Neuronal stem cell (in vitro differentiated cells): ENCODE results near the gene NDUFC1.
A peak's percentile ranks its signal among the peaks of the same experiment; 100 is the strongest.
"Not testable (repeated sequence)": the region's sequence is repeated elsewhere in the genome, so short reads cannot be mapped to it uniquely, and the experiment has no call there.

Experiments used
- DNase-seq: peaks from one replicate; pipeline ENCODE4 v3.0.0-alpha.2; 2013; ENCODE audit warnings: low spot score
- H2AFZ ChIP-seq: one replicate; pipeline ENCODE4 v1.6.1; 2013; ENCODE audit warnings: mild to moderate bottlenecking, low read length, inconsistent platforms
- H2AK5ac ChIP-seq: 2 replicates; pipeline ENCODE4 v1.6.1; 2013; ENCODE audit warnings: low read depth, mild to moderate bottlenecking, inconsistent platforms, low read length, moderate library complexity, mixed read lengths
- H2BK120ac ChIP-seq: 2 replicates; pipeline ENCODE4 v1.6.1; 2013; ENCODE audit warnings: low read depth, mild to moderate bottlenecking, inconsistent platforms, low read length, moderate library complexity, mixed read lengths
- H2BK12ac ChIP-seq: one replicate; pipeline ENCODE4 v1.6.1; 2013; ENCODE audit warnings: low read length, inconsistent platforms
- H2BK15ac ChIP-seq: 2 replicates; pipeline ENCODE4 v1.6.1; 2013; ENCODE audit warnings: mild to moderate bottlenecking, low read length, inconsistent platforms, mixed read lengths
- H2BK5ac ChIP-seq: one replicate; pipeline ENCODE4 v1.6.1; 2013; ENCODE audit warnings: inconsistent platforms, mild to moderate bottlenecking, low read length, moderate library complexity
- H3K14ac ChIP-seq: one replicate; pipeline ENCODE4 v1.6.1; 2013; ENCODE audit warnings: low read length, inconsistent platforms
- H3K18ac ChIP-seq: 2 replicates; pipeline ENCODE4 v1.6.1; 2013; ENCODE audit warnings: low read length, inconsistent platforms
- H3K23ac ChIP-seq: 2 replicates; pipeline ENCODE4 v1.6.1; 2013; ENCODE audit warnings: low read depth, mild to moderate bottlenecking, mixed read lengths, low read length, inconsistent platforms; ENCODE audit not compliant: poor library complexity
- H3K27ac ChIP-seq: replicated peaks from 3 replicates; pipeline ENCODE4 v1.5.1; 2013; ENCODE audit warnings: low read length, inconsistent platforms
- H3K27me3 ChIP-seq, 3 experiments: 2 replicates each; pipeline ENCODE4 v1.6.1; 2013; ENCODE audit warnings: low read length in 3 of 3, mild to moderate bottlenecking in 2 of 3, inconsistent platforms in 1 of 3, low read depth in 1 of 3, mixed read lengths in 1 of 3, moderate library complexity in 1 of 3; ENCODE audit not compliant: control insufficient read depth in 3 of 3, insufficient read depth in 3 of 3
- H3K36me3 ChIP-seq, 2 donors: replicated peaks in 1 of 2; 2 replicates each; pipeline ENCODE4 v1.6.1; 2013; ENCODE audit warnings: low read length in 2 of 2; ENCODE audit not compliant: control insufficient read depth in 2 of 2, insufficient read depth in 2 of 2
- H3K4ac ChIP-seq: 2 replicates; pipeline ENCODE4 v1.6.1; 2013; ENCODE audit warnings: inconsistent platforms, mild to moderate bottlenecking, low read length, moderate library complexity
- H3K4me1 ChIP-seq, 2 donors: 1 replicate in 1 of 2; 2 replicates in 1 of 2; pipeline ENCODE4 v1.6.1; 2013; ENCODE audit warnings: low read length in 2 of 2, low read depth in 1 of 2; ENCODE audit not compliant: control insufficient read depth in 2 of 2, insufficient read depth in 1 of 2
- H3K4me2 ChIP-seq: one replicate; pipeline ENCODE4 v1.6.1; 2013; ENCODE audit warnings: mild to moderate bottlenecking, low read length, inconsistent platforms; ENCODE audit not compliant: insufficient read depth, poor library complexity, severe bottlenecking
- H3K4me3 ChIP-seq, 2 donors: 2 replicates each; pipeline ENCODE4 v1.5.1; 2013; ENCODE audit warnings: low read length in 2 of 2, mild to moderate bottlenecking in 2 of 2, inconsistent platforms in 1 of 2, moderate library complexity in 1 of 2
- H3K79me1 ChIP-seq: one replicate; pipeline ENCODE4 v1.6.1; 2013; ENCODE audit warnings: low read depth, mild to moderate bottlenecking, inconsistent platforms, low read length, moderate library complexity
- H3K9ac ChIP-seq: one replicate; pipeline ENCODE4 v1.6.1; 2013; ENCODE audit warnings: mild to moderate bottlenecking, low read depth, low read length, inconsistent platforms; ENCODE audit not compliant: poor library complexity
- H3K9me3 ChIP-seq, 2 donors: replicated peaks in 1 of 2; 2 replicates each; pipeline versions ENCODE3 to v1.6.1; 2013; ENCODE audit warnings: low read length in 2 of 2, mild to moderate bottlenecking in 2 of 2, inconsistent platforms in 1 of 2, low read depth in 1 of 2, mixed read lengths in 1 of 2, moderate library complexity in 1 of 2; ENCODE audit not compliant: control insufficient read depth in 2 of 2, insufficient read depth in 1 of 2
- H4K8ac ChIP-seq: one replicate; pipeline ENCODE4 v1.6.1; 2013; ENCODE audit warnings: low read depth, mild to moderate bottlenecking, inconsistent platforms, low read length, moderate library complexity
- H4K91ac ChIP-seq: one replicate; pipeline ENCODE4 v1.6.1; 2013; ENCODE audit warnings: low read length, low read depth, mild to moderate bottlenecking, inconsistent platforms; ENCODE audit not compliant: poor library complexity
- WGBS, 2 donors: extraction: QIAGEN DNeasy Blood & Tissue Kit; methylation state at CpG; one replicate each; pipeline ENCODE4 v1.1.7; 2013; ENCODE audit warnings: missing lambda C conversion rate in 2 of 2, mixed read lengths in 1 of 2; ENCODE audit not compliant: insufficient read length in 2 of 2, insufficient replicate concordance in 1 of 2; ENCODE audit errors: extremely low coverage in 2 of 2; 5-methylcytosine and 5-hydroxymethylcytosine counted together

The NDUFC1 gene

DNA sequence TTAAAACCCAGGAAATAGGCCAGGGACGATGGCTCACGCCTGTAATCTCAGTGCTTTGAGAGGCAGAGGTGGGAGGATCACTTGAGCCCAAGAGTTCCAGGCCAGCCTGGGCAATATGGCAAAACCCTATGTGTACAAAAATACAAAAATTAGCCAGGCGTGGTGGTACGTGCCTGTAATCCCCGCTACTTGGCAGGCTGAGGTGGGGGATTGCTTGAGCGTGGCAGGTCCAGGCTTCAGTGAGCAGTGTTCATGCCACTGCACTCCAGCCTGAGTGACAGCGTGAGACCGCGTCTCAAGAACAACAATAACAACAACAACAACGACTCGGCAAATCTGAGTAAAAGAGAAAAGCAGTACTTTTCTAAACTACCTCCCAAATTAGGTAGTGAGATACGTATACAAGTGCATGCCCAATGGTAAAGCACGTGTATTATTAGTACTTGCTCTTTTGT is 13.0 kb upstream of the NDUFC1 start:
- Histone ChIP-seq H3K27ac (no peak overlapping the region), H2BK12ac (no peak overlapping the region), H2AK5ac (no peak overlapping the region), H4K91ac (no peak overlapping the region), H4K8ac (peak overlapping the region; percentile 68), H3K4me1 (peaks cover 0 to 3% of the 10 kb centered on the region in 2 donors), H3K9me3 (peaks cover 0 to 24% of the 10 kb centered on the region in 2 donors), H3K79me1 (peaks cover 10% of the 10 kb centered on the region), H3K4ac (no peak overlapping the region), H2BK15ac (no peak overlapping the region), H3K18ac (no peak overlapping the region), H3K4me3 (no peak overlapping the region), H3K36me3 (peaks cover 0 to 32% of the 10 kb centered on the region in 2 donors), H3K4me2 (no peak overlapping the region), H3K9ac (no peak overlapping the region), H3K14ac (no peak overlapping the region), H3K23ac (no peak overlapping the region), H3K27me3 (no peaks in the 10 kb centered on the region), H2BK120ac (no peak overlapping the region), H2AFZ (no peak overlapping the region), H2BK5ac (no peak overlapping the region)
- WGBS, 2 donors, result no CpG with 5 or more reads among the region's 13 CpGs
- DNase-seq, result no peak

DNA sequence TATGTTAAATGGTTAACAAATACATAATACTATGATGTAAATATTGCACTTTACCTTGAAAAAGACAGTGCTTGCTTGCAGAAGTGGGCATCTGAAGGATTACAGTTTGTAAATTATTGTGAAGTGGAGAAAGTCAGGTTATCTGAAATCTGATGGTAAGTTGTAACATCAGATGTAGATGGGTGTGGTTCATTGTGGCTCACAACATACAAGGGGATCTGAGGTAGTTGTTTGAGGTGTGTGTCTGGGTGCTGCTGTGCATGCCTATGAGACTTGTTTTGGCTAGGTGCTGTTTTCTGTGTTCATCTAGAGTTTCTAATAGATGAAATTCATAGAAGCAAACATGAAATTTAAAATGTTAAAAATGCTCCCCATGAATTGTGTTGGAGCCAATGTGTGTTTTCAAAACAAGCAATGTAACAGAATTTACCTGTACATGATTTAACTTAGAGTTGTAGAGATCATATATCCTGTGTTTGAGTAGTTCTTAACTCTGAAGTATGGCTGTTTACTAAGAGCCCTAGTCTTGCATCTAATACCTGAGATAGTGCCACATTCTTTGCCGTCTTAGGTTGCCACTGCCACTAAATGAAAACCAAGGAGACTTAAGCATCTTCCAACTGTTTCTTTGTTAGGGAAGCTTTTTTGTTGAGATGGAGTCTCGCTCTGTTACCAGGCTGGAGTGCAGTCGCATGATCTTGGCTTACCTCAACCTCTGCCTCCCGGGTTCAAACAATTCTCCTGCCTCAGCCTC is 11.9 kb upstream of the NDUFC1 start:
- H2BK15ac ChIP-seq, result no peak overlapping the region

DNA sequence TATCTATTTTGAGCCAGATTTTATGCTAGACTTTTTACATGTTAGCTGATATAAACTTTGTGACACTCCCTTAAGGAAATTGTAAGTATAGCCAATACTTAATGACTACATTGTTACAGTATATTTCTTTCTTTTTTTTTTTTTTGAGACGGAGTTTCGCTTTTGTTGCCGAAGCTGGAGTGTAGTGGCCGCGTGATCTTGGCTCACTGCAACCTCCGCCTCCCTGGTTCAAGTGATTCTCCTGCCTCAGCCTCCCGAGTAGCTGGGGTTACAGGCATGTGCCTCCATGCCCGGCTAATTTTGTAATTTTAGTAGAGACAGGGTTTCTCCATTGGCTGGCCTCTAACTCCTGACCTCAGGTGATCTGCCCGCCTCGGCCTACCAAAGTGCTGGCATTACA is 11.1 kb upstream of the NDUFC1 start:
- H2BK12ac ChIP-seq, H3K9ac ChIP-seq, H3K79me1 ChIP-seq, H2AK5ac ChIP-seq, H4K91ac ChIP-seq, H3K4me3 ChIP-seq, H3K23ac ChIP-seq, H3K4ac ChIP-seq, H3K18ac ChIP-seq, H4K8ac ChIP-seq, H2BK15ac ChIP-seq, H3K4me2 ChIP-seq, H2BK120ac ChIP-seq, H3K4me1 ChIP-seq, H2BK5ac ChIP-seq, H3K14ac ChIP-seq, H3K27ac ChIP-seq, H3K27me3 ChIP-seq, DNase-seq, H2AFZ ChIP-seq: not testable (repeated sequence)
- Histone ChIP-seq H3K9me3 (peaks cover 0 to 19% of the 10 kb centered on the region in 2 donors), H3K36me3 (peaks cover 0 to 40% of the 10 kb centered on the region in 2 donors)
- no CpG with 5 or more reads among the region's 10 CpGs for WGBS, 2 donors

More for the DNA sequence above, 11.9 kb upstream of the NDUFC1 start:
- H3K23ac ChIP-seq, result no peak overlapping the region
- H3K14ac ChIP-seq, result no peak overlapping the region
- H2AK5ac ChIP-seq, result no peak overlapping the region
- H2BK12ac ChIP-seq, result no peak overlapping the region
- DNase-seq, result no peak
- H3K4me2 ChIP-seq, result peak overlapping the region; percentile 18
- peaks cover 8% of the 10 kb centered on the region for H3K79me1 ChIP-seq
- no peak overlapping the region for H3K4me3 ChIP-seq
- H3K27ac ChIP-seq, result no peak overlapping the region
- peaks cover 0 to 16% of the 10 kb centered on the region in 2 donors for H3K9me3 ChIP-seq
- H3K4me1 ChIP-seq, result peaks cover 0 to 3% of the 10 kb centered on the region in 2 donors
- no peaks in the 10 kb centered on the region for H3K27me3 ChIP-seq
- no peak overlapping the region for H4K8ac ChIP-seq
- H3K4ac ChIP-seq, result no peak overlapping the region
- H4K91ac ChIP-seq, result no peak overlapping the region
- no peak overlapping the region for H2AFZ ChIP-seq
- no peak overlapping the region for H2BK120ac ChIP-seq
- peaks cover 0 to 38% of the 10 kb centered on the region in 2 donors for H3K36me3 ChIP-seq
- no CpG with 5 or more reads among the region's 4 CpGs for WGBS, 2 donors
- H2BK5ac ChIP-seq, result no peak overlapping the region
- no peak overlapping the region for H3K9ac ChIP-seq
- no peak overlapping the region for H3K18ac ChIP-seq

DNA sequence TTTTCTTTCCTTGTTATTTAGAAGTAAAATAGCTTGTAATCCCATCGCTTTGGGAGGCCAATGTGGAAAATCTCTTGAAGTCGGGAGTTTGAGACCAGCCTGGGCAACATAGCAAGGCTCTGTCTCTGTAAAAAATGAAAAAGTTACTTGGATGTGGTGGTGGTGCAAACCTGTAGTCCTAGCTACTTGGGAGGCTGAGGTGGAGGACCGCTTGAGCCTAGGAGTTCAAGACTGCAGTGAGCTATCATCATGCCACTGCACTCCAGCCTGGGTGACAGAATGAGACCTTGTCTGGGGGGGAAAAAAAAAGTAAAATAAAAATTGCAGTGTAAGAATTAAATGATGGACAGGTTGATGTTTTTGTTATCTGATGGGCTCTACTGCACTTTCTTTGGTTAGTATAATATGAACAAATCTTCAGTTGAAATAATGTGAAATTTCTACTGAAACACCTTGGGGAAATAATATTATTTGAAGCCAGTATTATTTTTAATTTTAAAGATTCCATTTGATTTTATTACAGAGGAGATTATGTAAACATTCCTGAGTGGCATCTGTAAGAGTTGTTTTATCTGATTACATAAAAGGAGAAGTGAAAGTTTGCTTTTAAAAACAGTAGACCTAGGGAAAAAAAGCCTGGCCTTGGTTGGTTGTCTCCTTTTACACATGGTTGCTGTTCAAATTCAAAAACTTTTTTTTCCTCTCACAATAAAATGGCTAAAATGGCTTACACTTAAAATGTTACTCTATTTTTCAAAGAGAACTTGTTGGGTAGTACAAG is 10.5 kb upstream of the NDUFC1 start:
- Histone ChIP-seq H3K4me2 (no peak overlapping the region), H3K27me3 (no peaks in the 10 kb centered on the region), H2AFZ (no peak overlapping the region), H3K23ac (no peak overlapping the region), H2BK5ac (no peak overlapping the region), H3K79me1 (peaks cover 6% of the 10 kb centered on the region), H3K18ac (no peak overlapping the region), H2BK15ac (no peak overlapping the region), H3K4ac (no peak overlapping the region), H2BK120ac (no peak overlapping the region), H3K36me3 (peaks cover 0 to 43% of the 10 kb centered on the region in 2 donors), H2BK12ac (no peak overlapping the region), H2AK5ac (no peak overlapping the region), H4K8ac (no peak overlapping the region), H3K9ac (no peak overlapping the region), H3K27ac (no peak overlapping the region), H4K91ac (no peak overlapping the region), H3K4me1 (peaks cover 0 to 3% of the 10 kb centered on the region in 2 donors), H3K14ac (no peak overlapping the region), H3K9me3 (peaks cover 0 to 21% of the 10 kb centered on the region in 2 donors), H3K4me3 (no peak overlapping the region)
- no peak for DNase-seq
- no CpG with 5 or more reads among the region's 3 CpGs for WGBS, 2 donors
